Tibial artery (tissue), 4 donors: ENCODE measurements around the gene MRPL12.

Source experiments
- DNase-seq, 2 donors: peaks; one replicate each; pipeline ENCODE4 v3.0.0-alpha.2; 2019
- H3K27ac ChIP-seq, 2 donors: fragments of 200-600 bp; sonication (generic) in 1 of 2; 1 replicate in 1 of 2; 2 replicates in 1 of 2; pipeline ENCODE4 v1.5.1; 2018 to 2019; ENCODE audit warnings: mild to moderate bottlenecking in 1 of 2
- H3K27me3 ChIP-seq, 2 donors: fragments of 200-600 bp; sonication (generic) in 1 of 2; one replicate each; pipeline versions ENCODE4 v1.5.1 to v1.6.0; 2016 to 2019
- H3K36me3 ChIP-seq, 3 donors: fragments of 200-600 bp; sonication (generic) in 2 of 3; one replicate each; pipeline ENCODE4 v1.5.1; 2016 to 2019; ENCODE audit warnings: mild to moderate bottlenecking in 2 of 3
- H3K4me1 ChIP-seq, 4 donors: fragments of 200-600 bp; sonication (generic) in 2 of 4; 1 replicate in 3 of 4; 2 replicates in 1 of 4; pipeline ENCODE4 v1.5.1; 2016 to 2019
- H3K4me3 ChIP-seq, 2 donors: fragments of 200-600 bp; sonication (generic) in 1 of 2; 1 replicate in 1 of 2; 2 replicates in 1 of 2; pipeline ENCODE4 v1.5.1; 2018 to 2019; ENCODE audit warnings: mild to moderate bottlenecking in 2 of 2
- H3K9me3 ChIP-seq, 3 donors: fragments of 200-600 bp; sonication (generic) in 1 of 3; one replicate each; pipeline ENCODE4 v1.5.1; 2016 to 2019
- intact Hi-C: fragments of 100-400 bp; cut with DNase I; formaldehyde crosslinking; loops from one replicate; pipeline ENCODE4 v1.15.0; 2023; ENCODE audit warnings: low total_unique reads
- TF ChIP-seq, protein P1 (sequence below), 2 experiments: fragments of 200-600 bp in 1 of 2; fragments of 450-650 bp in 1 of 2; IDR thresholded peaks; one replicate each; pipeline ENCODE4 v1.5.1; 2017 to 2019; ENCODE audit warnings: antibody characterized with exemption in 2 of 2, mild to moderate bottlenecking in 1 of 2, moderate library complexity in 1 of 2

Gene MRPL12

GRCh38 chr17:81707725-81708646, 4.8 kb downstream of the MRPL12 start:
- Histone ChIP-seq H3K9me3 (no peaks in the 10 kb centered on the region), H3K27me3 (peaks cover 0 to 7% of the 10 kb centered on the region in 2 donors), H3K4me1 (peaks cover 0 to 39% (median 29%) of the 10 kb centered on the region in 4 donors), H3K4me3 (no peak overlapping the region), H3K27ac (no peak overlapping the region), H3K36me3 (peaks cover 0 to 33% (median 22%) of the 10 kb centered on the region in 3 donors)
- intact Hi-C loops, result no loop called here
- TF ChIP-seq, protein P1, sequence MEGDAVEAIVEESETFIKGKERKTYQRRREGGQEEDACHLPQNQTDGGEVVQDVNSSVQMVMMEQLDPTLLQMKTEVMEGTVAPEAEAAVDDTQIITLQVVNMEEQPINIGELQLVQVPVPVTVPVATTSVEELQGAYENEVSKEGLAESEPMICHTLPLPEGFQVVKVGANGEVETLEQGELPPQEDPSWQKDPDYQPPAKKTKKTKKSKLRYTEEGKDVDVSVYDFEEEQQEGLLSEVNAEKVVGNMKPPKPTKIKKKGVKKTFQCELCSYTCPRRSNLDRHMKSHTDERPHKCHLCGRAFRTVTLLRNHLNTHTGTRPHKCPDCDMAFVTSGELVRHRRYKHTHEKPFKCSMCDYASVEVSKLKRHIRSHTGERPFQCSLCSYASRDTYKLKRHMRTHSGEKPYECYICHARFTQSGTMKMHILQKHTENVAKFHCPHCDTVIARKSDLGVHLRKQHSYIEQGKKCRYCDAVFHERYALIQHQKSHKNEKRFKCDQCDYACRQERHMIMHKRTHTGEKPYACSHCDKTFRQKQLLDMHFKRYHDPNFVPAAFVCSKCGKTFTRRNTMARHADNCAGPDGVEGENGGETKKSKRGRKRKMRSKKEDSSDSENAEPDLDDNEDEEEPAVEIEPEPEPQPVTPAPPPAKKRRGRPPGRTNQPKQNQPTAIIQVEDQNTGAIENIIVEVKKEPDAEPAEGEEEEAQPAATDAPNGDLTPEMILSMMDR (IDR thresholded peaks at IDR 0.05), result no peak
- DNase-seq, result no peak

DNA sequence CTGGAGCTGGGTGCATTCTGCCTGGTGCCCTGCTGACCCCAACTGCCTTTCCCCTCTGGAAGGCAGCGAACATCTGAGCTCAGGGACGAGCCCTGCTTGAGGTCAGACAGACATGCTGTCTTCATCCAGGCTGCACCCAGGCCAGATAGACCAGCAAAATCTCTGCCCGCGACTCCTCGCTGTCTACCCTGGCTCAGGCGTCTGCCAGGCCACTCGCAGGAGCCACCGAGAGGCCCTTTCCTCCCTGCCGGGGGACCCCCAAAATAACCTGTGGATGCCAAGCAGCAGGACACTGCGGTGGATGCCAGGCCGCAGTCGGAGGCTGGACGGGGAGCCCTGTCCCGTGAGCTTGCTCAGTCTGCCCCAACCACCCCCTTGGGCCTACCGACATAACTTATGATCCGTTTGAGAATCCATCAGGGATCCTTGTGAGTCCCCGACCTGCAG, 5.6 kb downstream of the MRPL12 start:
- DNase-seq, result no peak
- H3K9me3 ChIP-seq, result no peaks in the 10 kb centered on the region
- H3K27me3 ChIP-seq, result peaks cover 0 to 7% of the 10 kb centered on the region in 2 donors
- TF ChIP-seq, protein P1 (IDR thresholded peaks at IDR 0.05), result no peak
- H3K4me3 ChIP-seq, result no peak overlapping the region
- peaks cover 0 to 33% (median 22%) of the 10 kb centered on the region in 3 donors for H3K36me3 ChIP-seq
- H3K4me1 ChIP-seq, result peaks cover 0 to 42% (median 32%) of the 10 kb centered on the region in 4 donors
- intact Hi-C loops, result no loop called here
- no peak overlapping the region for H3K27ac ChIP-seq

DNA sequence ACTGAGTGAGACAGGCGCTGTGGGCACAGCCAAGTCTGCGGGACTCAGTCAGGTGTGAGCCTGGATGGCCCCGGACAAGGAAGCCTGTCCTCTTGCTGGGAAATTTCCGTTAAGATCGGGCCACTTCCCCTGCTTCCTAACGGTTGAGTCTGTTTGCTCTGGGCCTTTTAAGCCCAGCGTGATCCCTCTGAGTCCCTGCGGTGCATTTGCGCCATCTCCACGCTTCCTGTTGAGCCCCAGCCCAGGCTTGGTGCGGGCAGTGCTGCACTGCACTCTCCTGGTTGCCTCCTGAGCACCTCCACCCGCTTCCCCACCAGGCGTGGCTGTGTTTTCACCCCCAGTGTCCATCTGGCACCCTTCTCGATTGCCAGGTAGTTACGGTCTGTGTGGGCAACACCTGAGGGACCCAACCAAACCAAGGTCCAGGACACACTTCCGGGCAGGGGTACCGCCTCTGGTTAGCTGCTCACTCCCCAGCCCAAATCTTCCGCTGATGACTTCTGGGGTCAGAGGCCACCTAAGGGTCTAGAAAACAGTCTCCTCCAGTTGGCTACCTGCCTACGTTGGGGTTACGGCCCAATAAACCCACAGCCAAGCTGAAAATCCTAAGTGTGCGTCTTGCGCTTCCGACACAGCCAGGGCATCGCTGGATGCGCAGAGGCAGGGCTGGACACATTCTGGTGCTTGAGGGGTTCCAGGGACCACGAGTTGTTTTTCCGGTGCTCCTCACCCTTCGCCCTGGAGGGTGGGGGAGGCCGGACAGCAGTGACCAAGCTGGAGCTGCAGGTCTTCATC, 7.5 kb downstream of the MRPL12 start:
- TF ChIP-seq, protein P1 (IDR thresholded peaks at IDR 0.05), result no peak
- no peak for DNase-seq
- Histone ChIP-seq H3K4me1 (peaks cover 0 to 43% (median 25%) of the 10 kb centered on the region in 4 donors), H3K27me3 (peaks cover 0 to 7% of the 10 kb centered on the region in 2 donors), H3K36me3 (peaks cover 0 to 26% (median 19%) of the 10 kb centered on the region in 3 donors), H3K27ac (peak overlapping the region in 1 of 2 donors; percentile 46), H3K9me3 (no peaks in the 10 kb centered on the region), H3K4me3 (peak overlapping the region; percentile 64 to 92)
- intact Hi-C loops, result no loop called here

DNA sequence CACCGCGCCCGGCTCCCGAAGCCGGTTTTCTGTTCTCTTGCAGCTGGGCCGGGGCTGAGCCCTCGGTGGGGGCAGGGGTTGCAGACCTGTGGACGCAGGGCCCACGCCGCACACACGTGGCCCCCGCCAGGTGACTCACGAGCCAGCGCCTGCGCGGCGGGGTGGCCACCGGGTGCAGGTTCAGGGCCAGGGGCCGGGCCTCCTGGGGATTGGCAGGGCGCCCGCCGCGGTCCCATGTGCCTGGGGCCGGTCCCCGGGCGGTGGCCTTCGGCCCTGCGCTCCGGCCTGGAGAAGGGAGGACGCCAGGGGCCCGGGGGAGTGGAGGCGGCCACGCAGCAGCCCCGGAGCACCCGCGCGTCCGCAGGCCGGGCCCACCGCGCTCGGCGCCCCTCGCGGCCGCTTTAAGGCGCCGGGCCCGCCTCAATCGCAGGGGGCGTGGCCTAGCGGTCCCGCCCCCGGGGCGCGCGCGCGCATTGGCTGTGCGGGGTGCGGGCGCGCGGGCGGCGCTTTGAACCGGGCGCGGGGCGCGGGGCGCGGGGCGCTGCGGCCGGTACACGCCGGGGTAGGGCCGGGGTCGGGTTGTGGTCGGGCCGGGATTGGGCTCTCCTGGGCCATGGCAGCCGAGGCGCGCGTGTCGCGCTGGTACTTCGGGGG, 8.8 kb downstream of the MRPL12 start, which contains the start of gene SLC25A10:
Gene SLC25A10 (plus strand): TSS at position 471 of the 654 bp plus-strand sequence. CDS start 143 bp downstream, at position 614.
- Histone ChIP-seq H3K4me3 (peak within 1 kb of the TSS; percentile 64 to 92), H3K9me3 (no peaks in the 10 kb centered on the region), H3K4me1 (peaks cover 0 to 43% (median 25%) of the 10 kb centered on the region in 4 donors), H3K36me3 (peaks cover 0 to 26% (median 9%) of the 10 kb centered on the region in 3 donors), H3K27ac (peak within 1 kb of the TSS; percentile 49 to 53), H3K27me3 (peaks cover 0 to 7% of the 10 kb centered on the region in 2 donors)
- intact Hi-C loops, result no loop called here
- TF ChIP-seq, protein P1 (IDR thresholded peaks at IDR 0.05), result peak in 1 of 2 experiments; percentile 28
- peak; percentile 53 to 83 for DNase-seq

DNA sequence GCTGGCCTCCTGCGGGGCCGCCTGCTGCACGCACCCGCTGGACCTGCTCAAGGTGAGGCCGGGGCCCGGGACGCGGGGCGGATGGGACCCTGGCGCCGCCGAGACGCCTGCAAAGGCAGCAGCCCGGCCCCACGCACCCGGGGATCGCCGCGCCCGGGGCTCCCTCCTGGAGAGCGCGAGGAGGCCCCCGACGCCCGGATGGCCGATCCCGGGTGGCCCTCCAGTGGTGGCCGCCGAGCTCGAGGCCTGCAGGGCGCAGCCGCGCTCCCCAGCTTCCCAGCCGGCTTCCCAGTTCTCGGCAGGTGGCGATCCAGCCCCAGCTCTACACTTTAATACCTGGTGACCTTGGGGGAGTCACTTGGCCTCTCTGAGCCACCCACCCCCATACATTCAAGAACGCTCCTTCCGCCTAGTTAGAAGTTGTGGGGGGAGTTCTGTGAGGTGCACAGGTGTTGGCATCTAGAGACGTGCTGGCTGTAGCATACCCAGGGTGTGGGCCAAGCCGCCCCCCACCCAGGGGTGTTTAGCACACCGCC, 9.4 kb downstream of the MRPL12 start:
- H3K27me3 ChIP-seq, result peaks cover 0 to 7% of the 10 kb centered on the region in 2 donors
- TF ChIP-seq, protein P1 (IDR thresholded peaks at IDR 0.05), result no peak
- peak overlapping the region; percentile 49 to 53 for H3K27ac ChIP-seq
- peaks cover 0 to 43% (median 25%) of the 10 kb centered on the region in 4 donors for H3K4me1 ChIP-seq
- intact Hi-C loops, result no loop called here
- H3K36me3 ChIP-seq, result peaks cover 0 to 26% (median 3%) of the 10 kb centered on the region in 3 donors
- H3K4me3 ChIP-seq, result peak overlapping the region; percentile 64 to 92
- H3K9me3 ChIP-seq, result no peaks in the 10 kb centered on the region
- DNase-seq, result no peak
